ENCODE measurements around the gene CYB5RL.

DNA sequence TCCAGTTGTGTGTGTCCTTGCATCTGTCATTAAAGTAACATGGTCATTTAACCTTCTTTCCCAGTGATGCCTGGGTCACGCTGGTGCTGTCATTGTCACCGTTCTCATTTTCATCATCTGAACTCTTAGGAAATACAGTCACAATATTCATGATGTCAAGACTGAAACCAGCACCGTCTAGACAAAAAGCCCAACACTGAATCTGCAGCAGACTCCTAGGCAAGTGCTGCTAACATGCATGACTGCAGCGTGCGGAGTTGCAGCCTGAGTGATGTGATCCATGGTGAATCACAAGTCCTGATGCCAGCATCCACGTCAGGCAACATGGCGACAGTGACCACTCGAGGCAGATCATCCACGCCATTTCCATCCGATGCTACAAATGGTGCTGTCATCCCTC, 37.8 kb upstream of the CYB5RL start:
- TF ChIP-seq, protein P1, sequence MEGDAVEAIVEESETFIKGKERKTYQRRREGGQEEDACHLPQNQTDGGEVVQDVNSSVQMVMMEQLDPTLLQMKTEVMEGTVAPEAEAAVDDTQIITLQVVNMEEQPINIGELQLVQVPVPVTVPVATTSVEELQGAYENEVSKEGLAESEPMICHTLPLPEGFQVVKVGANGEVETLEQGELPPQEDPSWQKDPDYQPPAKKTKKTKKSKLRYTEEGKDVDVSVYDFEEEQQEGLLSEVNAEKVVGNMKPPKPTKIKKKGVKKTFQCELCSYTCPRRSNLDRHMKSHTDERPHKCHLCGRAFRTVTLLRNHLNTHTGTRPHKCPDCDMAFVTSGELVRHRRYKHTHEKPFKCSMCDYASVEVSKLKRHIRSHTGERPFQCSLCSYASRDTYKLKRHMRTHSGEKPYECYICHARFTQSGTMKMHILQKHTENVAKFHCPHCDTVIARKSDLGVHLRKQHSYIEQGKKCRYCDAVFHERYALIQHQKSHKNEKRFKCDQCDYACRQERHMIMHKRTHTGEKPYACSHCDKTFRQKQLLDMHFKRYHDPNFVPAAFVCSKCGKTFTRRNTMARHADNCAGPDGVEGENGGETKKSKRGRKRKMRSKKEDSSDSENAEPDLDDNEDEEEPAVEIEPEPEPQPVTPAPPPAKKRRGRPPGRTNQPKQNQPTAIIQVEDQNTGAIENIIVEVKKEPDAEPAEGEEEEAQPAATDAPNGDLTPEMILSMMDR (IDR thresholded peaks at IDR 0.05; ENCODE audit: insufficient read depth, low read depth, low read length), result no peak
- TF ChIP-seq EZH2 (IDR thresholded peaks at IDR 0.05; ENCODE audit: insufficient read depth, low read length), result no peak

Measured in astrocyte (in vitro differentiated cells and primary cell).